Spleen (tissue), 11 donors: ENCODE results near the gene GSTM5. TPM values are rescaled to one million over a fixed set of nuclear protein-coding genes. Genes with fewer than 3 reads are reported as not detected.
A peak's percentile ranks its signal among the peaks of the same experiment; 100 is the strongest.
"Not testable (repeated sequence)": the region's sequence is repeated elsewhere in the genome, so short reads cannot be mapped to it uniquely, and the experiment has no call there.

Experiments
- DNase-seq: peaks from one replicate; pipeline ENCODE4 v3.0.0-alpha.2; 2020
- H3K27ac ChIP-seq, 8 donors: fragments of 200-600 bp; sonication (generic) in 7 of 8; 1 replicate in 4 of 8; 2 replicates in 4 of 8; pipeline versions ENCODE4 v1.5.0 to v1.8.0; 2016 to 2021; ENCODE audit warnings: inconsistent platforms in 4 of 8, mild to moderate bottlenecking in 4 of 8, moderate library complexity in 1 of 8
- H3K27me3 ChIP-seq, 7 donors: fragments of 200-600 bp; sonication (generic) in 6 of 7; replicated peaks in 1 of 7; 1 replicate in 4 of 7; 2 replicates in 3 of 7; pipeline versions ENCODE4 v1.5.0 to v1.8.0; 2016 to 2021; ENCODE audit warnings: inconsistent platforms in 3 of 7, mild to moderate bottlenecking in 1 of 7
- H3K36me3 ChIP-seq, 6 donors: fragments of 200-600 bp; sonication (generic) in 5 of 6; 1 replicate in 4 of 6; 2 replicates in 2 of 6; pipeline versions ENCODE4 v1.5.0 to v1.8.0; 2016 to 2021; ENCODE audit warnings: inconsistent platforms in 2 of 6
- H3K4me1 ChIP-seq, 6 donors: fragments of 200-600 bp; sonication (generic) in 5 of 6; 1 replicate in 3 of 6; 2 replicates in 3 of 6; pipeline versions ENCODE4 v1.5.0 to v1.8.0; 2016 to 2021; ENCODE audit warnings: inconsistent platforms in 3 of 6
- H3K4me3 ChIP-seq, 8 donors: fragments of 200-600 bp; sonication (generic) in 7 of 8; 1 replicate in 4 of 8; 2 replicates in 4 of 8; pipeline versions ENCODE4 v1.5.0 to v1.8.0; 2016 to 2021; ENCODE audit warnings: inconsistent platforms in 4 of 8, mild to moderate bottlenecking in 4 of 8, moderate library complexity in 2 of 8
- H3K9me3 ChIP-seq, 8 donors: fragments of 200-600 bp; sonication (generic) in 7 of 8; 1 replicate in 4 of 8; 2 replicates in 4 of 8; pipeline versions ENCODE4 v1.5.0 to v1.8.0; 2016 to 2021; ENCODE audit warnings: inconsistent platforms in 4 of 8
- POLR2A ChIP-seq, 3 donors: fragments of 450-650 bp; IDR thresholded peaks; one replicate each; pipeline ENCODE4 v1.5.1; 2017; ENCODE audit warnings: antibody characterized with exemption in 3 of 3, mild to moderate bottlenecking in 1 of 3
- POLR2AphosphoS5 ChIP-seq, 3 donors: sonication (generic); formaldehyde crosslinking; IDR thresholded peaks; one replicate each; pipeline ENCODE4 v1.5.1; 2017; ENCODE audit warnings: antibody characterized with exemption in 3 of 3
- WGBS, 5 donors: extraction: QIAGEN DNeasy Blood & Tissue Kit in 3 of 5; methylation state at CpG; one replicate each; pipeline versions ENCODE4 v1.1.5 to v1.1.7; 2013 to 2018; 5-methylcytosine and 5-hydroxymethylcytosine counted together
- intact Hi-C: fragments of 100-400 bp; cut with DNase I; formaldehyde crosslinking; loops from one replicate; pipeline ENCODE4 v1.15.0; 2023; ENCODE audit warnings: low total_unique reads
- polyA plus RNA-seq, 3 donors: library from polyadenylated mRNA; stranded (reverse); fragments of 200-250 nt; gene quantifications; one replicate each; pipeline ENCODE4 v1.2.1, GENCODE V29; 2013
- total RNA-seq, 7 donors: library from RNA; depleted of rRNA in 3 of 7; stranded (reverse); fragments of >200 nt in 3 of 7; fragmentation: NEBNext Ultra II Directional in 4 of 7; extraction: Animal tissue kit (Norgen Biotek cat#: 25700) in 4 of 7; gene quantifications; one replicate each; pipeline versions ENCODE4 v1.1.0 to v1.2.1, GENCODE V29; 2016 to 2021
- TF ChIP-seq, protein P1 (sequence below), 11 experiments: fragments of 200-600 bp in 7 of 11; fragments of 450-650 bp in 4 of 11; sonication (generic) in 4 of 11; IDR thresholded peaks in 8 of 11; conservative IDR thresholded peaks in 3 of 11; 1 replicate in 7 of 11; 2 replicates in 4 of 11; pipeline versions ENCODE4 v1.4.0 to v1.8.0; 2016 to 2021; ENCODE audit warnings: antibody characterized with exemption in 11 of 11, inconsistent platforms in 4 of 11, mild to moderate bottlenecking in 1 of 11
- donor health status: healthy with polysubstance abuse.
- donor health status: DM: no; HTN: no; CAD: no; lungs with moderate emphysema.
- donor health status: DM: no; HTN: no; CAD: no.
- donor health status: Bipolar disorder and iron deficiency.
- donor health status: healthy.
- donor health status: DM: no; HTN: no; CAD: no.
- donor health status: DM: yes; HTN: yes; CAD: no.

Gene GSTM5
- total and polyA plus RNA-seq, 10 donors, result 1.4 to 13.1 (median 3.5) TPM

DNA sequence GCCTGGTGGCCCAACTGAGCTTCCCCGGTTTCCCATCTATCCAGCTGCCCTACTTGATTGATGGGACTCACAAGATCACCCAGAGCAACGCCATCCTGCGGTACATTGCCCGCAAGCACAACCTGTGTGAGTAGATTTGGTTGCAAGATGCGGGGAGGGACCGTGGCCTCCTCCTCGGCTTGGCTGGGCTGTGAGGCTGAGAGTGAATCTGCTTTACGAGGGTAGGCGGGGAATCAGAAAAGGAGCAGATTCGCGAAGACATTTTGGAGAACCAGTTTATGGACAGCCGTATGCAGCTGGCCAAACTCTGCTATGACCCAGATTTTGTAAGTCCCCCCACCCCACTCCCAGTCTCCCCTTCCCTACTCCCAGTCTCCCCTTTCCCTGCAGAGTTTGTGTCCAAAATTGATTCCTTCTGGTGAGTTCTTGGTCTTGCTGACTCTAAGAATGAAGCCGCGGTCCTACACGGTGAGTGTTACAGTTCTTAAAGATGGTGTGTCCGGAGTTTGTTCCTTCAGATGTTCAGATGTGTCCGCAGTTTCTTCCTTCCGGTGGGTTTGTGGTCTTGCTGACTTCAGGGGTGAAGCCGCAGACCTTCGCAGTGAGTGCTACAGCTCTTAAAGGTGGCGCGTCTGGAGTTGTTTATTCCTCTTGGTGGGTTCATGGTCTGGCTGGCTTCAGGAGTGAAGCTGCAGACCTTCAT lies 42.7 kb upstream of the GSTM5 start:
- Histone ChIP-seq H3K27ac (peak overlapping the region in 1 of 8 donors; percentile 63), H3K36me3 (peaks cover 0 to 20% (median 2%) of the 10 kb centered on the region in 6 donors), H3K4me3 (peak overlapping the region in 1 of 8 donors; percentile 25), H3K9me3 (no peaks in the 10 kb centered on the region), H3K4me1 (peaks cover 0 to 21% (median 14%) of the 10 kb centered on the region in 6 donors), H3K27me3 (no peaks in the 10 kb centered on the region)
- DNase-seq, result no peak
- intact Hi-C loops, result no loop called here
- WGBS, 5 donors, result 82 to 90% (median 84%) methylated on average over 21 to 22 of the region's 22 CpGs
- TF ChIP-seq, protein P1, sequence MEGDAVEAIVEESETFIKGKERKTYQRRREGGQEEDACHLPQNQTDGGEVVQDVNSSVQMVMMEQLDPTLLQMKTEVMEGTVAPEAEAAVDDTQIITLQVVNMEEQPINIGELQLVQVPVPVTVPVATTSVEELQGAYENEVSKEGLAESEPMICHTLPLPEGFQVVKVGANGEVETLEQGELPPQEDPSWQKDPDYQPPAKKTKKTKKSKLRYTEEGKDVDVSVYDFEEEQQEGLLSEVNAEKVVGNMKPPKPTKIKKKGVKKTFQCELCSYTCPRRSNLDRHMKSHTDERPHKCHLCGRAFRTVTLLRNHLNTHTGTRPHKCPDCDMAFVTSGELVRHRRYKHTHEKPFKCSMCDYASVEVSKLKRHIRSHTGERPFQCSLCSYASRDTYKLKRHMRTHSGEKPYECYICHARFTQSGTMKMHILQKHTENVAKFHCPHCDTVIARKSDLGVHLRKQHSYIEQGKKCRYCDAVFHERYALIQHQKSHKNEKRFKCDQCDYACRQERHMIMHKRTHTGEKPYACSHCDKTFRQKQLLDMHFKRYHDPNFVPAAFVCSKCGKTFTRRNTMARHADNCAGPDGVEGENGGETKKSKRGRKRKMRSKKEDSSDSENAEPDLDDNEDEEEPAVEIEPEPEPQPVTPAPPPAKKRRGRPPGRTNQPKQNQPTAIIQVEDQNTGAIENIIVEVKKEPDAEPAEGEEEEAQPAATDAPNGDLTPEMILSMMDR (IDR thresholded peaks at IDR 0.05 in 8 of 11, conservative IDR thresholded peaks at IDR 0.05 in 3 of 11), result no peak
- no peak for TF ChIP-seq POLR2A (IDR thresholded peaks at IDR 0.05)
- no peak for TF ChIP-seq POLR2AphosphoS5 (IDR thresholded peaks at IDR 0.05)

DNA sequence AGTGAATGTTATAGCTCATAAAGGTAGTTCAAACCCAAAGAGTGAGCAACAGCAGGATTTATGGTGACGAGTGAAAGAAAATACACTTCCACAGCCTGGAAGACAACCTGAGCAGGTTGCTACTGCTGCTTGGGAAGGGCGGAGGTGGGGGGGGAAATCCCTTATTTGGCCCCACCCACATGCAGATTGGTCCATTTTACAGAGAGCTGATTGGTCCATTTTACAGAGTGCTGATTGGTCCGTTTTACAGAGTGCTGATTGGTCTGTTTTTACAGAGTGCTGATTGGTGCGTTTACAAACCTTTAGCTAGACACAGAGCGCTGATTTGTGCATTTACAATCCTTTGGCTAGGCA lies 42.1 kb upstream of the GSTM5 start:
- DNase-seq, intact Hi-C loops, H3K27me3 ChIP-seq, H3K9me3 ChIP-seq: not testable (repeated sequence)
- peaks cover 0 to 21% (median 14%) of the 10 kb centered on the region in 6 donors for H3K4me1 ChIP-seq
- H3K4me3 ChIP-seq, result peak overlapping the region in 1 of 8 donors; percentile 25
- peak overlapping the region in 1 of 8 donors; percentile 63 for H3K27ac ChIP-seq
- H3K36me3 ChIP-seq, result peaks cover 0 to 19% (median 2%) of the 10 kb centered on the region in 6 donors
- WGBS, 5 donors, result 89 to 96% (median 89%) methylated on average over 3 to 5 of the region's 5 CpGs

DNA sequence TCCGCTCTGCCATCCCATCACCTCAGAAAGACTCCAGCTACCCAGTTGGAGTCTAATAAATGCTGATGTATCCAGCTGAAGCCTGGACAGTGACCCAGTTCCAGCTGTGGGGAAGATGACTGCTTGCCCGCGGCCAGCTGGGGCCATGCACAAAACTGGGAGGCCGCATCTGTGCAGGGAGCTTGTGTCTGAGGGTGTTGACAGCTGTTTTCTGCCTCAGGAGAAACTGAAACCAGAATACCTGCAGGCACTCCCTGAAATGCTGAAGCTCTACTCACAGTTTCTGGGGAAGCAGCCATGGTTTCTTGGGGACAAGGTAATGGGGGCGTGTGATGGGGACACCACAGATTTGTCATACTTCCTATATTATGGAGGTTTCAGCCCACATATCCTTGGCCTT lies 41.0 kb upstream of the GSTM5 start:
- WGBS, 5 donors, result 81 to 95% (median 92%) methylated on average over 3 to 5 of the region's 5 CpGs

DNA sequence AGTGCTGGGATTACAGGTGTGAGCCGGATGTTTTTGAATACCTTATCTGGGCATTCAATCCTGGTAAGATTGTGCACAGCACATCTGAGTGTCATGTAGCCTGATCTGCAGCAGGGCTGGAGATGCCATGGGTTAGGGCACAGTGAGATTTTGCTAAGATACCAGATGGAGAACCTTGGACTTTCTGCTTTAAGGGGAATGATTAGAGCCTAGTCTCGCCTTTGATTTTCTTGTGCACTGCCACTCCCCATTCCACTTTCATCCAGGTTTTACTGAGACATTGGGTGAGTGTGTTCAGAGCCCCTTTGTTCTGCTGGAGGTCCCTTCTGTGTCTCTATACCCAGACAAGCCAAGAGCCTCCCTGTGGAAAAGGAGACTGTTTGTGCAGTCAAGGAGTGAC lies 38.2 kb upstream of the GSTM5 start:
- intact Hi-C loops, H3K27me3 ChIP-seq, H3K9me3 ChIP-seq, H3K4me1 ChIP-seq, H3K27ac ChIP-seq, H3K4me3 ChIP-seq, DNase-seq: not testable (repeated sequence)
- H3K36me3 ChIP-seq, result peaks cover 0 to 11% (median 2%) of the 10 kb centered on the region in 6 donors
- WGBS, 5 donors, result 78 to 96% (median 93%) methylated on average over 2 of the region's 2 CpGs

More for the DNA sequence above, 41.0 kb upstream of the GSTM5 start:
- TF ChIP-seq, protein P1 (IDR thresholded peaks at IDR 0.05 in 8 of 11, conservative IDR thresholded peaks at IDR 0.05 in 3 of 11), result no peak
- no peak for TF ChIP-seq POLR2A (IDR thresholded peaks at IDR 0.05)
- no peak for TF ChIP-seq POLR2AphosphoS5 (IDR thresholded peaks at IDR 0.05)
- peaks cover 0 to 21% (median 14%) of the 10 kb centered on the region in 6 donors for H3K4me1 ChIP-seq
- no peak overlapping the region for H3K27ac ChIP-seq
- peaks cover 0 to 11% (median 2%) of the 10 kb centered on the region in 6 donors for H3K36me3 ChIP-seq
- no peak overlapping the region for H3K4me3 ChIP-seq
- intact Hi-C loops, result no loop called here
- no peaks in the 10 kb centered on the region for H3K27me3 ChIP-seq
- no peak for DNase-seq
- no peaks in the 10 kb centered on the region for H3K9me3 ChIP-seq

DNA sequence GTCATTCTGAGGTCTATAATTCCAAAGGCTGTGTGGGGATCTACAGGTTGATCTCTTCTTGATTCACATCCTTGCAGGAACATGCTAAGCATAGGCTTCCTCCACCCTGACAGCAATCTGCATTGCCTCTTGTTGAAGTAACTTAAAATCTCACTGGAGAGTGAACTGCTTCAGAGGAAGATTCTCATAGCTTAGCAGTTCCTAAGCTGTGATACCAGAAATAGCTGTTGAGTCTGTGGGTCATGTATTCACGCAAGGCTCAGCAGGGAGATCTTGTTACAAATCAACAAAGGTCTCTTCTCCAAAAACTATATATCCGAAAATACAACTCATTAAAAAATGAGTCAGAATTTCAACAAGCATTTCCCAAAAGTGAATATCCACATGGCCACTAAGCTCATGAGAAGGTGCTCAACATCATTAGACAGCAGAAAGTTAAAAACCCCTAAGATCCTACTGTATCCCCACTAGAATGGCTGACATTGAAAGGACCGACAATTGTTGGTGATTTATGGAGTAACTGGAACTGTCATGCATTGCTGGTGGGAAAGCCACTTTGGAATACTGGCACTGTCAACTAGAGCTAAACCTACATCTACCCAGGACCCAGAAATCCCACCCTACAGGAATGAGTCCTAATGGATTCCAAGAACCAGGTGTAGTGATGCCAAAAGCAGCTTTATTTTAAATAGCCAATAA lies 35.2 kb upstream of the GSTM5 start:
- DNase-seq, H3K27me3 ChIP-seq, H3K4me1 ChIP-seq, H3K27ac ChIP-seq, H3K4me3 ChIP-seq, H3K9me3 ChIP-seq, intact Hi-C loops: not testable (repeated sequence)
- WGBS, 5 donors, result 80 to 95% (median 87%) methylated on average over 3 of the region's 3 CpGs
- H3K36me3 ChIP-seq, result peaks cover 0 to 11% (median 2%) of the 10 kb centered on the region in 6 donors
